Measurements from ENCODE around the gene CCDC91.
"Not testable (repeated sequence)": the region's sequence is repeated elsewhere in the genome, so short reads cannot be mapped to it uniquely, and the experiment has no call there.

The CCDC91 gene

GRCh38 chr12:28318273-28318672 is 128.0 kb downstream of the CCDC91 start:
- TF ChIP-seq, protein P1, sequence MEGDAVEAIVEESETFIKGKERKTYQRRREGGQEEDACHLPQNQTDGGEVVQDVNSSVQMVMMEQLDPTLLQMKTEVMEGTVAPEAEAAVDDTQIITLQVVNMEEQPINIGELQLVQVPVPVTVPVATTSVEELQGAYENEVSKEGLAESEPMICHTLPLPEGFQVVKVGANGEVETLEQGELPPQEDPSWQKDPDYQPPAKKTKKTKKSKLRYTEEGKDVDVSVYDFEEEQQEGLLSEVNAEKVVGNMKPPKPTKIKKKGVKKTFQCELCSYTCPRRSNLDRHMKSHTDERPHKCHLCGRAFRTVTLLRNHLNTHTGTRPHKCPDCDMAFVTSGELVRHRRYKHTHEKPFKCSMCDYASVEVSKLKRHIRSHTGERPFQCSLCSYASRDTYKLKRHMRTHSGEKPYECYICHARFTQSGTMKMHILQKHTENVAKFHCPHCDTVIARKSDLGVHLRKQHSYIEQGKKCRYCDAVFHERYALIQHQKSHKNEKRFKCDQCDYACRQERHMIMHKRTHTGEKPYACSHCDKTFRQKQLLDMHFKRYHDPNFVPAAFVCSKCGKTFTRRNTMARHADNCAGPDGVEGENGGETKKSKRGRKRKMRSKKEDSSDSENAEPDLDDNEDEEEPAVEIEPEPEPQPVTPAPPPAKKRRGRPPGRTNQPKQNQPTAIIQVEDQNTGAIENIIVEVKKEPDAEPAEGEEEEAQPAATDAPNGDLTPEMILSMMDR (IDR thresholded peaks at IDR 0.05; ENCODE audit: low read depth, low read length, missing control alignments), result no peak
- no peak for DNase-seq (ENCODE audit: extremely low read depth, low read depth)
- H3K4me3 ChIP-seq (replicated peaks; ENCODE audit: low read depth, low read length), result no peak overlapping the region

DNA sequence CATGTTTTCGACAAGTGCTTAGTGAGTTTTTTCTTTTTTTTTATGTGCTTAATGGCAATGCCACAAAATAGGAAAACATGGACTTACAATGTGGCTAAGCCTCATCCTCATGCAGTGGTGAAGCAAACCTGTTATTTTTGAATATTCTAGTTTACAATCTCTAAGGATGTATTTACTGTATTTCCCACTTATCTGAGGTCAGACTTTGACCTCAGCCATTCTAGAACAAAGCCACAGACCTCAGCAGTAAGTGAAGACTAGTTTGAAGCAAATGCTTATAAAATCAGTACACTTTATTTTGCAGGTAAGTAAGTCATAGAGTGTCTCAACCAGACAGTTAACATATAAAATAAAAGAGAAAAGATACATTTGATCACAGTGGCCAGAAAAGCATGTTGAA is 130.1 kb downstream of the CCDC91 start:
- TF ChIP-seq, protein P1 (IDR thresholded peaks at IDR 0.05; ENCODE audit: low read depth, low read length, missing control alignments), result no peak
- H3K4me3 ChIP-seq (replicated peaks; ENCODE audit: low read depth, low read length), result no peak overlapping the region
- no peak for DNase-seq (ENCODE audit: extremely low read depth, low read depth)

DNA sequence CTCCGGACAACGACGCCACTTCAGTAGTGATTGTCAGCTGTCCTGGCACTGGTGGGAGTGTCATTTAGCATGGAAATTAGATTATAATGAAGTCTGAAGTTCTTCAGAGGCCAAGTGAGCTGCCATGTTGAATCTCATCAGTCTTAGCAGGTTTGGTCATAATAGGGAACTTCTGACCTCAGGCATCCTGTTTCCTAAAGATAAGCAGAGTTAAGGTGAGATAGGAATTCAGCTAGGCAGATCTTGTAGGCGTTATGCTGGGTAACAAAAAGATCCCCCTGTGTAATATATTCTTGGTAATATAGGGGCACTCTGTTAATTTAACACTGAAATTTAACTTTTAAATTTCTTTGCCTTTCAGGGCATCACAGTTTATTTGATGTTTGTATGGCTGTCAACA is 137.5 kb downstream of the CCDC91 start:
- TF ChIP-seq, protein P1 (IDR thresholded peaks at IDR 0.05; ENCODE audit: low read depth, low read length, missing control alignments), result no peak
- H3K4me3 ChIP-seq (replicated peaks; ENCODE audit: low read depth, low read length), result no peak overlapping the region
- no peak for DNase-seq (ENCODE audit: extremely low read depth, low read depth)

GRCh38 chr12:28328967-28329366 is 138.7 kb downstream of the CCDC91 start:
- H3K4me3 ChIP-seq (replicated peaks; ENCODE audit: low read depth, low read length), result no peak overlapping the region
- TF ChIP-seq, protein P1 (IDR thresholded peaks at IDR 0.05; ENCODE audit: low read depth, low read length, missing control alignments), result no peak
- DNase-seq (ENCODE audit: extremely low read depth, low read depth), result no peak

DNA sequence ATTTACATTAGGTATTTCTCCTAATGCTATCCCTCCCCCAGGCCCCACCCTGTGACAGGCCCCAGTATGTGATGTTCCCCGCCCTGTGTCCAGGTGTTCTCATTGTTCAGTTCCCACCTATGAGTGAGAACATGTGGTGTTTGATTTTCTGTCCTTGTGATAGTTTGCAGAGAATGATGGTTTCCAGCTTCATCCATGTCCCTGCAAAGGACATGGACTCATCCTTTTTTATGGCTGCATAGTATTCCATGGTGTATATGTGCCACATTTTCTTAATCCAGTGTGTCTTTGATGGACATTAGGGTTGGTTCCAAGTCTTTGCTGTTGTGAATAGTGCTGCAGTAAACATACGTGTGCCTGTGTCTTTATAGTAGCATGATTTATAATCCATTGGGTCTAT is 139.5 kb downstream of the CCDC91 start:
- H3K4me3 ChIP-seq (replicated peaks; ENCODE audit: low read depth, low read length); DNase-seq (ENCODE audit: extremely low read depth, low read depth): not testable (repeated sequence)

GRCh38 chr12:28330232-28330631 is 140.0 kb downstream of the CCDC91 start:
- not testable (repeated sequence) for H3K4me3 ChIP-seq (replicated peaks; ENCODE audit: low read depth, low read length); DNase-seq (ENCODE audit: extremely low read depth, low read depth)

DNA sequence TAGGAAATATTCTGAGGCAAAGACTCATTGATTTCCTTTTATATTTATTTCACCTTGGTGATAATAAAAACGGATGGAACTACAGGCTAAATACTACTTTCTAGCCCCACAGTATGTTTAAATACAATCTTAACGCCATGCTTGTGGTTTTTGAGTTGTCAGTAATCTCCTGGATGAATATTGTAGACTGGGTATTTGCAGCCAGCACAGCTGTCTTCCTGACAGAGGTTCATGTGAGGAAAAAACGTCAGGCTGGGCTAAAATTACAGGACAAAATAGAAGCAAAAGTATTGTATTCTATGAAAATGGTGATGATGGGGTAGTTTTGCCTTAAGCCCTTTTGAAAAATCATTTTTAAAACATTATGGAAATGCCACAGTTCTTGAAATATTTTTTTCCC is 140.9 kb downstream of the CCDC91 start:
- H3K4me3 ChIP-seq (replicated peaks; ENCODE audit: low read depth, low read length), result no peak overlapping the region
- no peak for DNase-seq (ENCODE audit: extremely low read depth, low read depth)
- TF ChIP-seq, protein P1 (IDR thresholded peaks at IDR 0.05; ENCODE audit: low read depth, low read length, missing control alignments), result no peak

GRCh38 chr12:28340261-28341045 is 150.2 kb downstream of the CCDC91 start:
- no peak overlapping the region for H3K4me3 ChIP-seq (replicated peaks; ENCODE audit: low read depth, low read length)
- DNase-seq (ENCODE audit: extremely low read depth, low read depth), result peak; percentile 4
- TF ChIP-seq, protein P1 (IDR thresholded peaks at IDR 0.05; ENCODE audit: low read depth, low read length, missing control alignments), result no peak
